SH-SY5Y (cell line): ENCODE results near the gene HMGN5.

Experiments used
- GATA2 ChIP-seq: IDR thresholded peaks from 2 replicates; pipeline ENCODE4 v1.6.1; 2011; ENCODE audit warnings: mild to moderate bottlenecking, low read depth, low read length
- GATA3 ChIP-seq: IDR thresholded peaks from 2 replicates; pipeline ENCODE4 v1.6.1; 2011; ENCODE audit warnings: low read depth, mild to moderate bottlenecking, low read length, moderate library complexity

The HMGN5 gene

GRCh38 chrX:81201671-81202455, at the start of gene HMGN5, which contains the start of gene SH3BGRL:
Gene HMGN5, minus strand, starts transcription at chrX:81201913. Its CDS starts 80,364 bp downstream, at chrX:81121549.
Gene SH3BGRL, plus strand, starts transcription at chrX:81202102. Its CDS starts 99 bp downstream, at chrX:81202201.
- TF ChIP-seq GATA3 (no peak), GATA2 (no peak)

- no peak for TF ChIP-seq GATA3
- TF ChIP-seq GATA2, result no peak
These were observed 40.0 kb upstream of the HMGN5 start for GRCh38 chrX:81241753-81242152.

- TF ChIP-seq GATA2 (no peak), GATA3 (no peak)
These were observed 39.1 kb upstream of the HMGN5 start for GRCh38 chrX:81240701-81241331.

GRCh38 chrX:81238166-81238565, 36.5 kb upstream of the HMGN5 start:
- TF ChIP-seq GATA3 (no peak), GATA2 (no peak)

GRCh38 chrX:81237516-81237915, 35.8 kb upstream of the HMGN5 start:
- TF ChIP-seq GATA3, result no peak
- no peak for TF ChIP-seq GATA2

GRCh38 chrX:81232218-81232617, 30.5 kb upstream of the HMGN5 start:
- TF ChIP-seq GATA3, result no peak
- no peak for TF ChIP-seq GATA2

GRCh38 chrX:81231476-81231875, 29.8 kb upstream of the HMGN5 start:
- TF ChIP-seq GATA2, result no peak
- TF ChIP-seq GATA3, result no peak

GRCh38 chrX:81229901-81230300, 28.2 kb upstream of the HMGN5 start:
- TF ChIP-seq GATA3, result no peak
- no peak for TF ChIP-seq GATA2

- TF ChIP-seq GATA2 (no peak), GATA3 (no peak)
These were observed 27.5 kb upstream of the HMGN5 start for GRCh38 chrX:81229229-81229628.

- TF ChIP-seq GATA3 (no peak), GATA2 (no peak)
These were observed 14.0 kb upstream of the HMGN5 start for GRCh38 chrX:81215685-81216084.

- no peak for TF ChIP-seq GATA2
- TF ChIP-seq GATA3, result no peak
These were observed 7.2 kb upstream of the HMGN5 start for GRCh38 chrX:81208916-81209315.

- TF ChIP-seq GATA2 (no peak), GATA3 (no peak)
These were observed 4.8 kb upstream of the HMGN5 start for GRCh38 chrX:81206476-81206875.

- TF ChIP-seq GATA3 (no peak), GATA2 (no peak)
These were observed 3.8 kb upstream of the HMGN5 start for GRCh38 chrX:81205551-81205950.

GRCh38 chrX:81202943-81203342, 1.2 kb upstream of the HMGN5 start:
- no peak for TF ChIP-seq GATA2

- no peak for TF ChIP-seq GATA3
These were observed 725 bp upstream of the HMGN5 start for GRCh38 chrX:81202456-81202819.
